Vagina (tissue), 2 donors: ENCODE measurements around the gene VSIG8. TPM values are rescaled to one million over a fixed set of nuclear protein-coding genes. Genes with fewer than 3 reads are reported as not detected.

ENCODE experiments used
- DNase-seq, 2 donors: peaks; one replicate each; pipeline ENCODE4 v3.0.0-alpha.2; 2017; ENCODE audit errors: extremely low spot score in 2 of 2
- H3K27ac ChIP-seq: fragments of 200-600 bp; sonication (generic); one replicate; pipeline ENCODE4 v1.5.1; 2019
- H3K27me3 ChIP-seq: fragments of 200-600 bp; sonication (generic); one replicate; pipeline ENCODE4 v1.5.1; 2019
- H3K36me3 ChIP-seq, 2 donors: fragments of 200-600 bp; sonication (generic); one replicate each; pipeline ENCODE4 v1.5.1; 2017 to 2019
- H3K4me1 ChIP-seq: fragments of 200-600 bp; sonication (generic); one replicate; pipeline ENCODE4 v1.5.1; 2019
- H3K4me3 ChIP-seq, 2 donors: fragments of 200-600 bp; sonication (generic); 1 replicate in 1 of 2; 2 replicates in 1 of 2; pipeline ENCODE4 v1.5.1; 2016 to 2019
- H3K9me3 ChIP-seq: fragments of 200-600 bp; sonication (generic); one replicate; pipeline ENCODE4 v1.5.1; 2019
- CTCF ChIP-seq, 3 experiments: fragments of 450-650 bp in 2 of 3; fragments of 200-600 bp in 1 of 3; sonication (generic) in 1 of 3; IDR thresholded peaks; one replicate each; pipeline ENCODE4 v1.5.1; 2017 to 2019; ENCODE audit warnings: antibody characterized with exemption in 3 of 3, mild to moderate bottlenecking in 2 of 3, moderate library complexity in 2 of 3
- POLR2A ChIP-seq, 2 donors: fragments of 450-650 bp; IDR thresholded peaks; one replicate each; pipeline ENCODE4 v1.6.1; 2017; ENCODE audit warnings: antibody characterized with exemption in 2 of 2, mild to moderate bottlenecking in 2 of 2, moderate library complexity in 2 of 2
- POLR2AphosphoS5 ChIP-seq, 2 donors: sonication (generic); formaldehyde crosslinking; IDR thresholded peaks; one replicate each; pipeline ENCODE4 v1.9.0; 2017; ENCODE audit warnings: antibody characterized with exemption in 2 of 2, mild to moderate bottlenecking in 2 of 2, low read depth in 1 of 2; ENCODE audit not compliant: insufficient read depth in 1 of 2
- intact Hi-C: fragments of 100-400 bp; cut with DNase I; formaldehyde crosslinking; loops from one replicate; pipeline ENCODE4 v1.15.1; 2023
- total RNA-seq: library from RNA; depleted of rRNA; stranded (reverse); fragments of >200 nt; gene quantifications from one replicate; pipeline ENCODE4 v1.2.3, GENCODE V29; 2016

The VSIG8 gene
- total RNA-seq, 1 donor from 2014 or later = not detected

- no peaks in the 10 kb centered on the region for H3K27me3 ChIP-seq
- peaks cover 16% of the 10 kb centered on the region for H3K4me1 ChIP-seq
- TF ChIP-seq POLR2A (IDR thresholded peaks at IDR 0.05) (no peak), POLR2AphosphoS5 (IDR thresholded peaks at IDR 0.05; ENCODE audit: insufficient read depth in 1 of 2, low read depth in 1 of 2) (no peak), CTCF (IDR thresholded peaks at IDR 0.05) (no peak)
- no peak for DNase-seq
- no peaks in the 10 kb centered on the region for H3K9me3 ChIP-seq
- H3K4me3 ChIP-seq = no peak overlapping the region
- H3K36me3 ChIP-seq = no peaks in the 10 kb centered on the region
- H3K27ac ChIP-seq = no peak overlapping the region
- intact Hi-C loops = no loop called here
Measured at GRCh38 chr1:159879136-159879535, 16.7 kb upstream of the VSIG8 start.

GRCh38 chr1:159877695-159878444 lies 15.4 kb upstream of the VSIG8 start:
- H3K27ac ChIP-seq = no peak overlapping the region
- H3K4me1 ChIP-seq = peaks cover 15% of the 10 kb centered on the region
- H3K27me3 ChIP-seq = no peaks in the 10 kb centered on the region
- H3K36me3 ChIP-seq = no peaks in the 10 kb centered on the region
- no peak overlapping the region for H3K4me3 ChIP-seq
- H3K9me3 ChIP-seq = no peaks in the 10 kb centered on the region
- DNase-seq = no peak
- TF ChIP-seq CTCF (IDR thresholded peaks at IDR 0.05) (no peak), POLR2A (IDR thresholded peaks at IDR 0.05) (no peak), POLR2AphosphoS5 (IDR thresholded peaks at IDR 0.05; ENCODE audit: insufficient read depth in 1 of 2, low read depth in 1 of 2) (no peak)
- intact Hi-C loops = no loop called here

- no peak for DNase-seq
- no peaks in the 10 kb centered on the region for H3K9me3 ChIP-seq
- peaks cover 10% of the 10 kb centered on the region for H3K4me1 ChIP-seq
- intact Hi-C loops = no loop called here
- H3K4me3 ChIP-seq = no peak overlapping the region
- H3K27me3 ChIP-seq = no peaks in the 10 kb centered on the region
- TF ChIP-seq POLR2AphosphoS5 (IDR thresholded peaks at IDR 0.05; ENCODE audit: insufficient read depth in 1 of 2, low read depth in 1 of 2) (no peak), CTCF (IDR thresholded peaks at IDR 0.05) (no peak), POLR2A (IDR thresholded peaks at IDR 0.05) (no peak)
- no peaks in the 10 kb centered on the region for H3K36me3 ChIP-seq
- H3K27ac ChIP-seq = no peak overlapping the region
Measured at GRCh38 chr1:159873530-159874143, 11.2 kb upstream of the VSIG8 start.

GRCh38 chr1:159872891-159873290 lies 10.4 kb upstream of the VSIG8 start:
- no peak overlapping the region for H3K27ac ChIP-seq
- H3K27me3 ChIP-seq = no peaks in the 10 kb centered on the region
- intact Hi-C loops = no loop called here
- H3K36me3 ChIP-seq = no peaks in the 10 kb centered on the region
- H3K4me3 ChIP-seq = no peak overlapping the region
- H3K9me3 ChIP-seq = no peaks in the 10 kb centered on the region
- peaks cover 17% of the 10 kb centered on the region for H3K4me1 ChIP-seq
- TF ChIP-seq POLR2AphosphoS5 (IDR thresholded peaks at IDR 0.05; ENCODE audit: insufficient read depth in 1 of 2, low read depth in 1 of 2) (no peak), CTCF (IDR thresholded peaks at IDR 0.05) (no peak), POLR2A (IDR thresholded peaks at IDR 0.05) (no peak)
- DNase-seq = no peak

GRCh38 chr1:159870704-159871103 lies 8.2 kb upstream of the VSIG8 start:
- H3K36me3 ChIP-seq = no peaks in the 10 kb centered on the region
- no peak overlapping the region for H3K4me3 ChIP-seq
- DNase-seq = no peak
- H3K9me3 ChIP-seq = no peaks in the 10 kb centered on the region
- no peak overlapping the region for H3K27ac ChIP-seq
- H3K4me1 ChIP-seq = peaks cover 30% of the 10 kb centered on the region
- intact Hi-C loops = no loop called here
- no peaks in the 10 kb centered on the region for H3K27me3 ChIP-seq
- TF ChIP-seq POLR2AphosphoS5 (IDR thresholded peaks at IDR 0.05; ENCODE audit: insufficient read depth in 1 of 2, low read depth in 1 of 2) (no peak), CTCF (IDR thresholded peaks at IDR 0.05) (no peak)
